Amniotic epithelial cell (primary cell): ENCODE measurements around the gene GANAB.
"Not testable (repeated sequence)": the region's sequence is repeated elsewhere in the genome, so short reads cannot be mapped to it uniquely, and the experiment has no call there.

ENCODE experiments used
- DNase-seq: peaks from one replicate; pipeline ENCODE4 v3.0.0-alpha.2; 2010; ENCODE audit warnings: low read depth

Gene GANAB

GRCh38 chr11:62645946-62646824, at the start of gene GANAB:
TSS of gene GANAB (minus strand) at chr11:62646613. CDS start at chr11:62646599, 14 bp downstream.
- peak; percentile 95 for DNase-seq

- peak; percentile 74 for DNase-seq
These were observed 48.2 kb upstream of the GANAB start for GRCh38 chr11:62694455-62695167.

GRCh38 chr11:62693624-62694023, 47.2 kb upstream of the GANAB start:
- not testable (repeated sequence) for DNase-seq

GRCh38 chr11:62689421-62690183, 43.2 kb upstream of the GANAB start, which contains the start of gene LRRN4CL:
TSS of gene LRRN4CL (minus strand) at chr11:62689530. CDS start at chr11:62688508, 1,022 bp downstream.
- DNase-seq = peak; percentile 75

- no peak for DNase-seq
These were observed 42.1 kb upstream of the GANAB start for GRCh38 chr11:62688491-62688890.

- DNase-seq = no peak
These were observed 41.3 kb upstream of the GANAB start for GRCh38 chr11:62687508-62688396.

- no peak for DNase-seq
These were observed 36.1 kb upstream of the GANAB start for GRCh38 chr11:62682518-62682917.

GRCh38 chr11:62680825-62681240, 34.4 kb upstream of the GANAB start:
- DNase-seq = peak; percentile 83

GRCh38 chr11:62678770-62679696, 32.6 kb upstream of the GANAB start, which contains the start of gene UBXN1:
TSS of gene UBXN1 (minus strand) at chr11:62679073. CDS start at chr11:62678923, 150 bp downstream.
- DNase-seq = peak; percentile 87

- no peak for DNase-seq
These were observed 32.0 kb upstream of the GANAB start for GRCh38 chr11:62678433-62678769.

GRCh38 chr11:62677714-62678113, 31.3 kb upstream of the GANAB start:
- DNase-seq = no peak

- DNase-seq = no peak
These were observed 30.7 kb upstream of the GANAB start for GRCh38 chr11:62677156-62677555.

- no peak for DNase-seq
These were observed 30.3 kb upstream of the GANAB start for GRCh38 chr11:62676698-62677097.

GRCh38 chr11:62675415-62675814, 29.0 kb upstream of the GANAB start:
- DNase-seq = not testable (repeated sequence)

GRCh38 chr11:62673196-62673525, 26.7 kb upstream of the GANAB start:
- DNase-seq = no peak

- DNase-seq = peak; percentile 83
These were observed 25.4 kb upstream of the GANAB start, which contains the start of the genes LBHD1 and UQCC3 for GRCh38 chr11:62671608-62672389. TSS of gene LBHD1 (minus strand) at chr11:62672267. CDS start at chr11:62670031, 2,236 bp downstream. TSS of gene UQCC3 (plus strand) at chr11:62671673. CDS start at chr11:62671746, 73 bp downstream.

- no peak for DNase-seq
These were observed 24.8 kb upstream of the GANAB start for GRCh38 chr11:62671236-62671607.

- DNase-seq = no peak
These were observed 23.2 kb upstream of the GANAB start for GRCh38 chr11:62669420-62670161.
